Islet precursor cell (in vitro differentiated cells): Measurements from ENCODE around the gene HES2.
A peak's percentile ranks its signal among the peaks of the same experiment; 100 is the strongest.
"Not testable (repeated sequence)": the region's sequence is repeated elsewhere in the genome, so short reads cannot be mapped to it uniquely, and the experiment has no call there.

Source experiments
- DNase-seq: peaks from one replicate; pipeline ENCODE4 v3.0.0-alpha.2; 2018

Gene HES2

DNA sequence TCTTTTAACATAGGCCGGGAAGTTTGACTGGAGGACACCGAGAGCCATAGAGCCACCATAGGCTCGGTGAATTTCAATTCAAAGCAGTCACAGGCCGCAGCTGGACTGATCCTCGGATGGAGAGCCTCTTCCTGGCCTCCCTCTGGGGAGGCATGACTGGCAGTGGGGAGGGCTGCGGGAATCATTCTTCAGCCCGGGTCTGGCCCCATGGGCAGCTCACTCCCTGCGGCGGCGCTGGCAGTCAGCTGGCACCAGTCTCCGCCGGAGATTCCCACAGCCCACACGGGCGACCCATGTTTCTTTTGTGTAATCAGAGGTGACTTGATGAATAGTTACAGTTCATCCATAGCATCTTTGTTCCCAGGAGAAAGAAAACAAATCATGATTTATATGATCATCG, 15.4 kb upstream of the HES2 start:
- DNase-seq: no peak

DNA sequence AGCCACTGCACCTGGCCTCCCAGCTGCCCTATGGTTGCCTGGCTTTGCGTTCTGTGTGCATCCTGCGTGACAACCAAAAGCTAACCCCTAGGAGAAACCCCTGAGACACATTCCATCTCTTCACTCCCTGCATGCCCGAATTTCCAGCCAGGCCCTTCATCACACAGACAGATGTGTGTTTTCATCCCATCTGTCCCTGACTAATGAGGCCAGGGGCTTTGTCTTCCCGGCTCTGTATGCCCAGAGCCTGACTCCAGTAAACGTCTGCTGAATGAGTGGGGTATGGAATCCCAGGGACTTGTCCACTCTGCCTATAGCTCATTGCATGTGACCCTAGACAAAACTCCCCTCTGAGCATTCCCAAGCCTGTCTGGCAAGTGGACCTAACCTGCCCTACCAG, 14.5 kb upstream of the HES2 start:
- DNase-seq: peak; percentile 61

DNA sequence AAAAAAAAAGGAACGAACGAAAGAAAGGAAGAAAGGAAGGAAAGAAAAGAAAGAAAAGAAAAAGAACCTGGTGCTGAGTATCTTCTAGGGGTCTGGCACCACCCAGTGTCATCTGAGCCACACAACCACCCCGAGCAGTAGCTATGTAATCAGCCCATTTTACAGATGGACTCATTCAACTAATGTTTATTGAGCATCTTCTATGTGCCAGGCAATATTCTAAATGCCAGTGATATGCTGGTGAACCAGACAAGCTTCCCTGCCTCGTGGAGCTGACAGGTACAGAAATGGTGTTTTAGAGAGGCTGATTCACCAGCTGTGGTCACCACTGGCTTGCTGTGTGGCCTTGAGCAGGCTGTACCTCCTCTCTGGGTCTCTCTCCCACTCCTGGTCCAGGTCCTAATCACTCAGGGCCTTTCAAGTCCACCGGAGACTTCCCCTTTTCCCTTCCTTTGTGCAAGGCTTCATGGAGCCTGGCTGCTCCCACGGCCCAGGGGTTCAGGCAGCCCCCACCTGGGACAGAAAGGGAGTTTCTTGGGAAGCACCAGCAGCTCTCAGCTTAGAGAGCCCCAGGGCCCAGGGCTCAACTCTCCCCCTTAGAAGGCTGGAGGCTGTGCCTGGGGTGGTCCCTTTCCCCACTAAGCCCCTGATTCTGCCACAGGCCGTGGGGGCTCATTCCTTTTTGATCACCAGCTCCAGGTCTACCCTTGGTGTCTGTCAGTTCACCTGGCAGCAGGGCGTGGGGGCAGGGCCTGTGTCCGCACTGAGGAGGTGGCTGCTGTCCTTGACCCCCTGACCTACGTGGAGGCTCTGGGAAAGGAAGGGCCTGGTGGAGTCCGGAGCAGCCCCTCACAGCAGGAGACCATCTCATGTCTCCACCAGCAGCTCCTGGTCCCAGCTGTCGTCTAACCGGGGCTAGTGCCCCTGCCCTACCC, 12.2 kb upstream of the HES2 start:
- not testable (repeated sequence) for DNase-seq

DNA sequence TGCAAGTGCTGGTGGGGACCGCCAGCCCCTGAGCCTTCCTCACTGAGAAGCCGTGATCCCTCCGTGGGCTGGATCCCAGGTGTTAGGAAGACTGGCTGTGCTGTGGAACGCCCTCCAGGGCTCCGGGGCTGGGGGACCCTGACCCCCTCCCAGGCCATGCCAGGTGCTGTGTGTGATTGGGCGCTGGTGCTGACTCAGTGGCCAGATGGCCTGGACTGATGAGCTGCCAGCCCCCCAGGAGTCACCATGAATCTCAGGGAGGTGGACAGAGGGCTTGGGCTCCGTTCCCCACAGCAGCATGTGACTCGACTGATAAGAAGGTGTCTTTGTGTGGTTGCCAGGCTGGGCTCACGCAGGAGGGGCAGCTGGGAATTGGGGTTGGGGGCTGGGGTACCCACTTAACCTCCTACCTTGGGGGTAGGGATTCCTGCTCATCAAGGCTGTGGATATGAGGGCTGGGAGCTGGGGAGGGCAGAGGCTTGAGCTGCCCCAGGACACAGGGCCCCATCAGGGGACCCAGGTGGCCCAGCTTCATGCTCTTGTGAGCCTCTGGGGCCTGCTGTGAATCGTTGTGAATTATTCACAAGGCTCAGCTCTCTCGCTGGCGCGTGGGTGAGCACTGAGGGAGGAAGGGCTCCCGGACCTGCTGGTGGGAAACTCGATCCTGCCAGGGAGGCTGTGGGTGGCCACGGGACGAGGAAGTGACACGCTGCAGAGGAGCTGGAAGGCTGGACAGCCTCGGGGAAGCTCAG, 10.1 kb upstream of the HES2 start:
- not testable (repeated sequence) for DNase-seq

DNA sequence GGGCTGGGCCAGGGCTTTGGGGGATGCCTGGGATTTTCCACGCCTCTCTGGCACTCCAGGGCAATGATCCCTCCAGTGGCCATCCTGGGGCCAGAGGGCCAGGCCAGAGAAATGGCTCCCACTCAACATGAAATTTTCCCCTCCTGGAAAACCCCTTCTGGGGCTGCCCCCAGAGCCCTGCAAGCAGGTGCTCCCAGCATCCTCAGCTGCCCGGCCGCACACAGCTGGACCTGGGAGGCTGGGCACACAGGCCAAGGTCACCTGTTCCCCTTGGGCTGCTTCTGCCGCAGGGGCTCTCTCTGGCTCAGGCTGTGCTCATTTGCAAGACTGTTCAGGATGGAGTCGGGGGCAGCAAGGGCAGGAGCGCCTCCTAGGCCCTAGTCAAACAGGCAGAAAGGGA, 8.7 kb upstream of the HES2 start:
- DNase-seq: not testable (repeated sequence)

DNA sequence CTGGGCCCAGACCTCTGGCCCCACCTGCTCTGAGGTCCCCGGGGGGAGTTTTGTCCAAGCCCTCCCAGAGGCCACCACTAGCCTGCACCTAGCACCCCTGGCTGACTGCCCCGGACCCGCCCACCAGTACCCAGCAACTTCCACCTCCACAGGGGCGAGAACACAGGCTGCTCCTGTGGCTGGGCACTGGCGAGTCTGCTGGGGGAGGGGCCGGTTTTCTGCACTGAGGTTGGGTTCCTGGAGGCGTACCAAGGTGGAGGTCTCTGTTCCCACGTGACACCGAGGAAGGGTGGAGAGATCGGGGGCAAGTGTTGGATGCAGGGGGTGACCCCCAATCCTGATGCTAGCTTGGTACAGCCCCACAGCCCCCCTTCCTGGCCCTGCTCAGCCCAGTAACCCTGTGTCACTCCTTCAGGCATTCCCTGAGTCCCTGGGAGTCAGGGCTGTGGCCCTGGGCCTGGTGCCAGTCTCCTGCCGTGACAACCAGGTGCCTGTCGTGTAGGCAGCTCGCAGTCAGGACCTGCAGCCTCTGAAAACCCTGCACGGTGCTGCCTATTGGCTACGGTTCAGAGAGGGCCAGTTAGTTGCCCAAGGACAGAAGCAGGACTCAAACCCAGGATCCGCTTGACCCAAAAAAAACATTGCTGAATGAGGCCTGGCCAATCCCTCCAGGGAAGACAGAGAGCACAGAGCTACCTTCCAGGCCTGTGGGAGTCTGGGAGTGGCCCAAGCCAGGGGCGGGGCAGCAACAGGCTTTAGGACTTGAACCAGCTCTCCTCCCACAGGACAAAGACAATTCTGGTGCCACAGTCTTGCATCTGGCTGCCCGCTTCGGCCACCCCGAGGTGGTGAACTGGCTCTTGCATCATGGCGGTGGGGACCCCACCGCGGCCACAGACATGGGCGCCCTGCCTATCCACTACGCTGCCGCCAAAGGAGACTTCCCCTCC, 8.0 kb upstream of the HES2 start:
- no peak for DNase-seq

DNA sequence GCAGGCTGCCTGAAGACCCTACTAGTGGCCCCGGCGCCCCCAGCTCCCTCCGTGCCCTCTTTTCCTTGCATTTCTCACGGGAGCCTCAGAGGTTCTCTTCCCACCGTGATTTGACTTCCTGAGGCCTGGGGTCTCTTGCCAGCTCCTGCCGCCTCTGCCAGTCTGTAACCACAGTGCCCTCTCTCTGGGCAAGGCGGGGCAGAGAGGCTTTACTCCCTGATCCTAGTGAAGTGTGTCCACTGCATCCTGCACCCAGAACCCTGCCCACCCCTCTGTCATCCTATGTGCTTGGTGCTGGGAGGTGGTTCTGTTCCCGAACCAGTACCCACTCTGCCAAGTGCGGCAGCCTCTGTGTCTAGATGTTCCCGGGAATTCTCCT, 7.2 kb upstream of the HES2 start:
- no peak for DNase-seq

DNA sequence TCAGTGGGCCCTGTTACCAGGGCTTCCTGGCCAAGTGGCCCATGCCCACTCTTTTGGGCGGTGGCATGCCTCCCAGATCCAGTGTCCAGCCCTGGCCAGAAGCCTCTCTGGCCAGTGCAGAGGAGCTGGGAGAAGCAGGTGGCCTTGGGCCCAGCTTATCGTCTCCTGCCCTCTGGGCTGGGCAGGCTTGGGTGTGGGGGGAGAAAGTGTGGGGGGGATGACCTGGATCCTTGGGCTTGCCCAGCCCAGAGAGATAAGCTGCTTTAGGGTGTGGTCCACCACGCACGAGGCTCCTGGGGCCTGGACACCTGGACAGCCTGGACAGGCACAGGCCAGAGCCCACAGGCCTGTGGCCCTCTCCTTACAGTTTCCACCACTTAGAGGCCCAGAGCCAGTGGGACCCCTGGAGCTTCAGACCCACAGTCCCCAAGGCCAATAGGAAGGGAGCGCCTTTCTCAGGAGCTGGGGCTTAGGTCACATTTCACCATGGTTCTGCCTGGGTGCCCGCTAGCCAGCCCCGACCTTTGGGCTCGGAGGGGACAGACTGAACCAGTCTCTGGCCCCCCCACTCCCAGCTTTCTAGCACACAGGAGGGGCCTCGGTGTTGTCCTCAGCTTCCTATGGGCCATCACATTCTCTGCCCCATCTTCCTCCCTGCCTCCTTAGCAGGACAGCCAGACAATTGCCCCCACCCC, 6.7 kb upstream of the HES2 start:
- peak; percentile 28 for DNase-seq

DNA sequence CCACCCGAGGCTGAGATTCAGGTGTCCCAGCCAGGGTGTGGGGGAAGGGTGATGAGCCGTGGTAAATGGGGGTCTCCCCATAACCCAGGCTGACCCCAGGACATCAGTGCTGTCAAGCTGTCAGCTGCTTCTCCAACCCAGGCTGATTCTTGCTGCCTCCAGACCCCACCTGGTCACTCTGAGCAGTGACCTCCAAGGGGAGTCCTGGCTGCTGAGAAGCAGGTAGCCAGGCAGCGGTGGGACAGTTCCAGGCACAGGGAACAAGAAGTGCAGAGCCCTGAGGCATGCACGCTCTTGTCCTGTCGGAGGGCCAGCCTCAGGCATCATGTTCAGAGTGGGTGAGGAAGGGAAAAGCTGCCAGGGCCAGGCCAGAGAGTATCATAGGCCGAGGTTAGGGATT, 5.9 kb upstream of the HES2 start:
- no peak for DNase-seq

DNA sequence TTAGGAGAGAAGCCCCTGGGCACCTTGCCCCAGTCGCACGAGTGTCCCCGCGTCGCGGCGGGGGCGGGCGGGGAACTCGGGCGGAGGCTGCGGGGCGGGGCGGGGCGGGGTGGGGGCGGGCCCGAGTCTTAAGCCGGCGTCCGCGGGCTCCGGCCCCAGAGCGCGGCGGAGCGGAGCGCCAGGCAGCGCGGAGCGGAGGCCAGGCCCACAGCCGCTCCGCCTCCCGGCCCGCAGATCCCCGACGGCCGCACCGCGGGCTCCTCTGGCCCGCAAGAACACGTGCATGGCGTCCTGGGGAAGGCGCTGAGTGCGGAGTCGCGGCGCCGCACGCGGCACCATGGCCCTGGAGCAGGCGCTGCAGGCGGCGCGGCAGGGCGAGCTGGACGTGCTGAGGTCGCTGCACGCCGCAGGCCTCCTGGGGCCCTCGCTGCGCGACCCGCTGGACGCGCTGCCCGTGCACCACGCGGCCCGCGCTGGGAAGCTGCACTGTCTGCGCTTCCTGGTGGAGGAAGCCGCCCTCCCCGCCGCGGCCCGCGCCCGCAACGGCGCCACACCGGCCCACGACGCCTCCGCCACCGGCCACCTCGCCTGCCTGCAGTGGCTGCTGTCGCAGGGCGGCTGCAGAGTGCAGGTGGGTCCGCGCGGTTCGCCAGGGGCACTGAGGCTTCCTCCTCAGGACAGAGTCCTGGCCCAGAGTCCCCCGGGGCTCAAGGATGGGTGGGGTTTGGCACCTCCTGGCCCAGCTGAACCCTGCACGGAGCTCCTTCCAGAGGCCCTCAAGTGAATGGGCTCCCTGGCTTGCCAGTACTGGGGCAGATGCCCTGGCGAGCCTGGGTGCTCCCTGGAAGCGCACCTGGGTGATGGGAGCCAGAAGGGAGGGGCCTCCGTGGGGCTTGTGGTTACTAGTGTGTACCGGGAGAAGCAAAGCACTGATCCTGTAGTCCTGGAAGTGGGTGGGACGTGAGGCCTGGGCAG, 5.2 kb upstream of the HES2 start, which contains the start of gene ESPN:
ESPN (plus strand) TSS at position 158 of the 975 bp plus-strand sequence; CDS start at position 338, 180 bp downstream.
- no peak for DNase-seq

DNA sequence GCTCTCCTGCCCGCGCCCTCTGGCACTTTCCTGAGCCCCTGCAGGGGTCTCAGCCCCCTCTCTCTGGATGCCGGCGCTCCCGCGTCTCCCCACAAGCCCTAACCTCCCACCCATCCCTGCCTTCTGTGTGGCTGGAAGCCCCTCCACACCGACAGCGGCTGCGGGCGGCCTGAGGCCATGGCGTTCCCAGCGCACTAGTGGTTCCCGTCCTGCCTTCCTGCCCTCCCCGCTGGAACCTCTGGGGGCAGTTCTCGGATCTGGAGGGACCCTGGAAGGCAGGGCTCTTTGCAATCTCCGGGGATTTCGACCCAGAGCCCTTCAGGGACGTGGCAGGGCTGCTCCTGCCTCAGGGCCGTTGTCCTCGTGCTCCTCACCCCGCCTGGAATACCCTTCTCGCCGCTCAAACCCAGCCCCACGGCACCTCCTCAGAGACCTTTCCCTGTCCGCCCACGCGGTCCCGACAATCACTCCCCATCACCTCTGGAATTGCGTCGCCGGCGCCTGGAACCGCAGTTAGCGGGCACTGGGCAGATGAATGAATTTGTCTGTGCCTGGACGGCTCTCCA, 4.4 kb upstream of the HES2 start:
- no peak for DNase-seq

DNA sequence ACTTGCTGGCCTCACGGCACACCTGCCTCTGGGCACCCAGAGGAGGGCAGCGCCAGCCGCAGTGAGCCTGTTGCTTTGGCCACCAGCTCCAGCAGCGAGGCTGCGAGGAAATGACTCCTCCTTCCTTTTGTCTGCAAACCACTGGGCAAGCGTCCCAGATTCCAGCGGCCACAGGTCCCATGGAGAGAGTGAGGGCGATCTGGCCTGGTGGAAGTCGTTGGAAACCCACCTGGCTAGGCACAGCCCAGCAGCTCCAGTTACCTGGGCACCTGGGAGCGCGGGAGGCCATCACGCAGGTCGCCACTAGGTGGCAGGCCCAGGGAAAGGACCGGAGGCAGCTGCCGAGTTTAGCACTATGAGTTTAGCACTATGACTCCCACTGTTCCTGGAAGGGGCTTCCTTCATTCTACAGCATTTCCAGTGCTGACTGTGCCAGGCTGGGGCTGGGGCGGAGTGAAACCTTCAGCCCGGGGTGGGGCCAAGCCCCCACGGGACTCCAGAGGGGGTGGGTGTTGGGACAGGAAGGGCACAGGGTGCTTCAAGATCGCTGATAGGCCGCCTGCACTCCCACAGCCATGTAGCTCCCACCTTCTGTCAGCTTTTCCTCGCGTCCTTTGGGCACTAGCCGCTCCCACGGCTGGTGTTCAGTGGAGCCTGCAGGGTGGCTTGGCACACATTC, 3.7 kb upstream of the HES2 start:
- DNase-seq: peak; percentile 88

DNA sequence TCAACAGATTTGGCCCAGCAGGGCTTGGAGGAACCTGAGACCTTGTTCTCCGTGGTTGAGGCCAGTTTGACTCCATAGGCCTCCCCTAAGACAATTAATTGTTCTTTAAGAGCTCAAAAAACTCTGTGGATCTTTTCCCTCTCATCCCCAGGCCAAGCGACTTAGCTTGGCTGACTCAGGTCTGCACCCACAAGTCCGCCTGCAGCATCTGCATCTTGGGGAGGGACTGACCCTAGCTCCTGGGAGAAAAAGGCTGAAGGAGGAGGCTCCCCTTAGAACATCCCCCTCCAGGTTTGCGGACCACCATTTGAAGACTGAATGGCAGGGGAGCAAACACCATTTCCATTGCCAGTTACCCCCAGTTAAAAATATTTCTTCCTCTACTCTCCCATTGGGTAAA, 1.5 kb upstream of the HES2 start:
- no peak for DNase-seq

DNA sequence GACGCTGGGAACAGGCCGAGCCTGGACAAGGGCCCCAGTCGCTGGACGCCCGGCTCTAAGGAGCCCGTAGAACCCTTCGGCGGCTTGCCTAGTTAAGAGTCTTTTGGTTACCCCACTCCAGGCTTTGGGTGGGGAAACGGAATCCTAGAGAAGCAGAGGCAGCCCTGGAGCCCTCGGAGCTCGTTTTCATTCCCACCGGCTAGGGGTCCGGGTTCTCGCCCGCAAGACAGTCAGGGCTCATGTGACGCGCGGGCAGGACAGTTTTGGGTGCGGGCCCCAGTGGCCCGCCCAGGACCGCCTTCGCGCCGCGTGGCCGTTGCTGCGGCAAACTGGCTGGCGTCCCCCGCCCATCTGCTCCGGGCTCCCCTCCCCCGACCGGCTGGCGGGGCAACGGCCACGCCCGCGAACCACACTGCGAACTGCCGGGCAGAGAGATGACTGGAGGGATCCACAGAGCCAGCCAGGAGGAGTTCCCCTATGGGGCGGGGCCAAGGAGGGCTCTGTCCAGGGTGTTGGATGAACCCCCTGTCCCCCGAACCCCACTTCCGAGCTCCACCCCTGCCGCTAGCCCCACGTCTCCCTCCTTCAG, 829 bp upstream of the HES2 start:
- DNase-seq: no peak

DNA sequence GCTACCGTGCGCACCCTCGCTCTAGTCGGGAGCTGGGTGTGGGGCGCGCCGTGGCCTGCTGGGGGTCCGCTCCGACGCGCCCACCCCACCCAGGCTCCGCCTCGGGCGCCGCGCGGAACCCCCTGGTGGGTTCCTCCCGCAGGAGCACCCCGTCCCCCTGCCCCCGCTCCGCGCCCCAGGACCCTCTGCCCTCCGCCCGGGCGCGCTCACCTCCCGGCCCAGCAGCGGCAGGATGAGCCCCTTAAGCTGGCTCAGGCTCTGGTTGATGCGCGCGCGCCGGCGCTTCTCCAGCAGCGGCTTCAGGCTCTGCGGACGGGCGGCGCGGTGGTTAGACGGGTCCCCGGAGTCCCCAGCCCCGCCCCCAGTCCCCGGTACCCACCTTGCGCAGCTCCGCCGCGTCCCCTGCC, 319 bp downstream of the HES2 start:
- DNase-seq: no peak

DNA sequence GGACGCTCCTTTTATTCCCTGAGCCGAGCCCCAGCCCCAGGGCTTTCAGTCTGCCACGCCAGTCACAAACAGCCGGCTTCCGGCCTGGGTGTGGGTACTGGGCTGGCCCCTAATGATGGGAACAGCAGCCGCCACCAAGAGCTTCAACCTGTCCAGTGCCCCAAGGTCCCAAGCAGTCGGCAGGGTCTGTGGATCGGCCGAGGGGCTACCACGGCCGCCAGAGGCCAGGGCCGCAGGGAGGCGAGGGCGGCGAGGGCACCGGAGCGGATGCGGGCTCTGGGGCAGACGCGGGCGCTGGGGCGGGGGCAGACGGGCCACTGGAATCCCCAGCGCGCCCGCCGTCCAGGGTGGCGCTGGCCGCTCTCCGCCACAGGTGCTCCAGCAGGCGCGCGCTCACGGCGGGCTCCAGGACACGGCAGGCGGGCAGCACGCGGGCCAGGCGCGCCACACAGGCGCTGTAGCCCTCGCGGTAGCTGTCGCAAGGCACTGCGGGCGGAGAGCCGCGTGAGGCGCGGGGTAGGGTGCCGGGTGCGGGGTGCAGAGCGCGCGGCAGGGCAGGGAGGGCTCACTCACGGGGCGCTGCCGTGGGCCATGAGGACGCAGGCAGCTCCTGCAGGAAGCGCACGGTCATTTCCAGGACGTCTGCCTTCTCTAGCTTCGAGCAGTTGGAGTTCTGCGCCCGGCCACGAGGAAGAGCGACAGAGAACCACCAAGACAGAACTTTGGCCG, 887 bp downstream of the HES2 start:
- DNase-seq: no peak

DNA sequence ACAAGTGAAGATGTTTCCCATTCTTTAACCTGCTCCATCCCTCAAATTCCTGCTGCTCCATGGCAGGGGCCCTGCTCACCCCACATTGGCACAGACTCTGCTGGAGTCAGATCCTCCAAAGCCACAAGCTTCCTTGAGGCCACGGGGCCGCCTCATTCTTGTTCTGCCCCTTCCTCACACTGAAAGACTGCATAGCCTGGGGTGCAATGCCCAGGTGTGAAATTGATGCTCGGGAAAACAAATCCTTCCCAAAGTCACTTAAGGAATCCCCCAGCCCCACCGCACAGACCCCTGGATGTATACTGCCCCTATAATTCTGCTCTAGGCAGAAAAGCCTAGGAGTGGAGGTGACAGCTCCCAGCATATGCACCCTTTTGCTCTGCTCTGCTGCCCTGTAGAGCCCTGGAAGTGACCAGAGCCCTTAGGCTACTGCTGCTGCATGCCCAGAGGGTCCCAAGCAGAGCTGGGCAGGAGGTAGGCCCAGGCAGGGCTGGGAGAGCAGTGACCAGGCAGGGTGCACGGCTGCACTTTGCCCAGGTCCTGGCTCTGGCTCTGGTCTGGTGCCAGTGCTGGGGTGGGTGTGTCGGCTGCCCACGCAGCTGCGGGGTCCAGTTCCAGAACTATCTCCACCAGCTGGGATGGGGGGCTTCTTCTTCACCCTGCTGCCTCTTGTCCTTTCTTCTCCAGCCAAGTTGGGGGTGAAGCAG, 1.6 kb downstream of the HES2 start:
- DNase-seq: no peak

DNA sequence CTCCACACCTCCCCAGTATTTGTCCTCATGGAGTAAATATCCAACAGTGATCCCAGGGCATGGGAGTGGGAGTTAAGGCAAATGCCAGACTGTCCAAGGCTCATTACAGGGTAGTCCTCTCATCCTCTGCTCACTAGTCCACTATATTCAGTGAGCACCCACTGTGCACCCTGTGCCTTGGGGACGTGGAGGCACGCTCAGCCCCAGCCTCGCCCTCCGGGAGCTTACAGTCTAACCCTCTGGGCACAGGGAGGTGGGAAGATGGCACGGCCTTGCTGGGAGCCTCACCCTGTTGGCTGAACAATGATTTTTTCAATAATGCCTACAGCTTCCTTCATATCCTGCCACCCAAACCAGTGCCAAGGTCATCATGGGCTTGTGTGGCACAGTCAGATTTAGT, 2.8 kb downstream of the HES2 start:
- DNase-seq: no peak
